ENCODE data around the gene HOXB4. TPM values are rescaled to one million over a fixed set of nuclear protein-coding genes. Genes with fewer than 3 reads are reported as not detected.
A peak's percentile ranks its signal among the peaks of the same experiment; 100 is the strongest.

HOXB4 gene
- polyA plus RNA-seq (ENCODE audit: insufficient read length in 4 of 4): 10 to 100 TPM in 3 of 4 donors, 1 to 10 TPM in 1; 9.3 to 12.7 (median 10.8) TPM

- no peak for DNase-seq (ENCODE audit: low read depth in 4 of 4, low spot score in 3 of 4)
Measured at GRCh38 chr17:48577946-48578615, at the start of gene HOXB4. Gene HOXB4 (minus strand): TSS chr17:48578350. CDS start chr17:48578319, 31 bp downstream.

GRCh38 chr17:48627118-48627597 is 49.0 kb upstream of the HOXB4 start:
- DNase-seq (ENCODE audit: low read depth in 4 of 4, low spot score in 3 of 4): no peak

GRCh38 chr17:48626245-48627117 is 48.3 kb upstream of the HOXB4 start, which contains the start of gene HOXB9:
Gene HOXB9 (minus strand): TSS chr17:48626358. CDS start chr17:48626269, 89 bp downstream.
- DNase-seq (ENCODE audit: low read depth in 4 of 4, low spot score in 3 of 4): no peak

GRCh38 chr17:48625495-48626244 is 47.5 kb upstream of the HOXB4 start:
- no peak for DNase-seq (ENCODE audit: low read depth in 4 of 4, low spot score in 3 of 4)

- no peak for DNase-seq (ENCODE audit: low read depth in 4 of 4, low spot score in 3 of 4)
Measured at GRCh38 chr17:48624544-48625494, 46.7 kb upstream of the HOXB4 start.

- DNase-seq (ENCODE audit: low read depth in 4 of 4, low spot score in 3 of 4): no peak
Measured at GRCh38 chr17:48624118-48624517, 46.0 kb upstream of the HOXB4 start.

- DNase-seq (ENCODE audit: low read depth in 4 of 4, low spot score in 3 of 4): no peak
Measured at GRCh38 chr17:48623583-48623982, 45.4 kb upstream of the HOXB4 start.

GRCh38 chr17:48622857-48623256 is 44.7 kb upstream of the HOXB4 start:
- no peak for DNase-seq (ENCODE audit: low read depth in 4 of 4, low spot score in 3 of 4)

- DNase-seq (ENCODE audit: low read depth in 4 of 4, low spot score in 3 of 4): no peak
Measured at GRCh38 chr17:48621410-48622392, 43.6 kb upstream of the HOXB4 start.

GRCh38 chr17:48620461-48621139 is 42.5 kb upstream of the HOXB4 start:
- no peak for DNase-seq (ENCODE audit: low read depth in 4 of 4, low spot score in 3 of 4)

- DNase-seq (ENCODE audit: low read depth in 4 of 4, low spot score in 3 of 4): no peak
Measured at GRCh38 chr17:48619826-48620449, 41.8 kb upstream of the HOXB4 start.

- DNase-seq (ENCODE audit: low read depth in 4 of 4, low spot score in 3 of 4): peak in 1 of 4 donors; percentile 85
Measured at GRCh38 chr17:48618256-48618896, 40.2 kb upstream of the HOXB4 start.

GRCh38 chr17:48617471-48618255 is 39.5 kb upstream of the HOXB4 start:
- DNase-seq (ENCODE audit: low read depth in 4 of 4, low spot score in 3 of 4): no peak

GRCh38 chr17:48616717-48617470 is 38.7 kb upstream of the HOXB4 start:
- DNase-seq (ENCODE audit: low read depth in 4 of 4, low spot score in 3 of 4): no peak

- no peak for DNase-seq (ENCODE audit: low read depth in 4 of 4, low spot score in 3 of 4)
Measured at GRCh38 chr17:48615963-48616716, 38.0 kb upstream of the HOXB4 start.
